GM19035 (cell line): Measurements from ENCODE around the gene KCNT2.
"Not testable (repeated sequence)": the region's sequence is repeated elsewhere in the genome, so short reads cannot be mapped to it uniquely, and the experiment has no call there.

Source experiments
- ATAC-seq: cut with Tn5 transposase; IDR thresholded peaks from one replicate; pipeline ENCODE4 v1.9.1; 2021; ENCODE audit not compliant: unreplicated experiment

The KCNT2 gene

DNA sequence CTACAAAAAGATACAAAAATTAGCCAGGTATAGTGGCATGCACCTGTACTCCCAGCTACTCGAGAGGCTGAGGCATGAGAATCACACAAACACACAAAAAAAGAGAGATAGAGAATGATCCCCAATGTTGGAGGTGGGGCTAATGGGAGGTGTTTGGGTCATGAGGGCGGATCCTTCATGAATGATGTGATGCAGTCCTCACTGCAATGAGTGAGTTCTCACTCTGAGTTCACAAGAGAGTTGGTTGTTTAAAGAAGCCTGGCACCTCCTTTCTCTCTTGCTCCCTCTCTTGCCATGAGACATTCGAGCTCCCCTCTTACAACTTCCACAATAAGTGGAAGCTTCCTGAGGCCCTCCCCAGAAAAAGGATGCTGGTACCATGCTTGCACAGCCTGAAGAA is 17.3 kb downstream of the KCNT2 start:
- no peak for ATAC-seq

DNA sequence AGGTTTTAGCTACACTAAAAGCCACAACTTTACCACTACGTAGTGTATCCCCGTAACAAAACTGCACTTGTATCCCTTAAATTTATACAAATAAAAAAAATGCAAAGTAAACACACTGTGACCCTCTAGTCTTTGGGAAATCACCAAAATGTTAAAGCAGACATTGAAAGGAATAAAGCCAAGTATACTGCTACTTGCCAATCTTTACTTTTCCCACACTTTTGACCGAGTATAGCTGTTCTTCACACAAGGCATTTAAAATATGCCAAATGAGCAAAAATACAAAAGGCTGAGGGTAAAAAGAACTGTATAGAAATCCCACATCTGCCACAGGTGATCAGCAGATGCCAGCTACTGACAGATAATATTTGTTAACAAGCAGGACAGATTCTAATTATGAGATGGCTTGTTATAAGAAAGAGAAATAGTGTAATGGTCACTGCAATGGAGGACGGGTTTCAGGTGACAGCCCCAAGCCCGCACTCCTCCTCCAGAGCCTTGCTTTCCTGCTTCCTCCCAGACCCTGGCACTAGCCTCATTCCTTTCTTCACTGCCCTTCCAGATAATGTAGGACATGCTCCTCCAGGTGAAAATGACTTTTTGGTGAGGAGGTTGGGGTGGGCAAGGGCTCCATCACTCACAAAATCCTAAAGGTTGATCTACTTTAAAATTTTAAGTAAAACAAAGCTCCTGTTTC is 18.1 kb downstream of the KCNT2 start:
- no peak for ATAC-seq

DNA sequence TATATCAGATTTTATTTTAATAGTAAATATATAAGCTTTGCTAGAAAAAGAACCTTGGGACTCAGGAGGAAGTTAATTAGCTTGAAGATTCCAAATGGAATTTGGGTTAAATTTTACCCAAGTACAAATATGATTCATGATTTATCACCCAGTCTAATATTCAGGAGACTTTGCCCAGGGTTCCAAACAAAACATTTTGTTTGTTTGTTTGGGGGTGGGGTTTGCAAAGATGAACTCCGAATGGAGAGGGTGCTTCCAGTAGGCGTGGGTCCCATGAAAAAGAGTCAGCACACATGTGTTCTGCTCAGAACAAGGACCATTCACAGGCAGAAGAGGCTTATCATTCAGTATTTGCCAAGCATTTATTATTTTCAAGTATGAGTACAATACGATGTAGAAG is 23.5 kb downstream of the KCNT2 start:
- ATAC-seq, result no peak

DNA sequence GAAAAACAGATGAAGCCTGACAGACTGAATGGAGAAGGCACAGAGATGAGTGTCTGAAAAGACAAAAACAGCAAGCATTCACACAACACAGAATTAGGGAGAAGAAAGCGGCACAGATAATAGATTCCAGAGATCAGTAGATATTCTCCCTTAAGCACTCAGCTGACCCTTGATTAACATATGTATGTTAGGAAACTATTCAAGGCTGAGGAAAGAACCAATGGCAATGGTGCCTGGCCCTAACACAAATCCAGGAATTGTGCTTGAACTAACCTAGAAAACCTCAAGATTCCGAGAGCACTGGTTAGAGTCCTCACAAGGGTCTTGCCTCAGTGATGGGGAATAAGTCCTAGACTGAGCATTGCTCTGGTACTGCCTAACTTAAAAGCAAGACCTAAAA is 30.9 kb downstream of the KCNT2 start:
- ATAC-seq, result no peak

DNA sequence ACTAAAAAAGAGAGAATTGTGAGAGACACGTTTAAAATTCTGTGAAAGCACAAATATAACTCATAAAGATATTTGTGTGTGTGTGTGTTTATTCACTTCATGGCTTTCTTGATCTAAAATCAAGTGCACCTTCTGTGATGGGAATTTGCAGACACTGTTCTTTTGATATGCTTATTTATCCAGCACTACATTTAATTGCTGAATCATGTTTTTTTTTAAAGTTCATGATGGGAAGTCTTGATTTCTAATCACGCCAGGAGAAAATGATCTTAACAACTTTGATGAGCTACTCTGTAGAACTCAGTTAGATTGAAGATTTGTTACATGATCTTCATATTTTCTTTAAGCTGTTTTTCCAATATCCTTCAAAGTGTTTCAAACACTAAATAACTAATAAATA is 35.0 kb downstream of the KCNT2 start:
- ATAC-seq, result no peak

DNA sequence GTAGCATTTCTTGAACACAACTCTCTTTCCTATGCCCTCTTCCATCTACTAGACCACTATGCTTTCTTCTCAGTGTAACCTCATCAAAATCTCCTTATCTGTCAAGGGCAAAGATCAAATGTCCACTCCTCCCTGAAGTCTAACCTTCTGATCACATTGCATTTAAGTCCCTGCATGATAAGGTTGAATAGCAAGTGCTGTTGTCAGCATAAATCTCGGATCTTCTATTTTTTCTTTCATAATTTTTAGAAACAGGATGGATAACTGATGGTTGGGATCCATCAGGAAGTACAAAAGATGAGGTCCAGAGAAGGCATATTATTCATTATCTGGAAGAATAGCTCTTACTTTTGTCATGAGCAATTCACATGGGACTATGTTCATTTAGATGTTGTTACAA is 41.0 kb downstream of the KCNT2 start:
- ATAC-seq, result no peak

DNA sequence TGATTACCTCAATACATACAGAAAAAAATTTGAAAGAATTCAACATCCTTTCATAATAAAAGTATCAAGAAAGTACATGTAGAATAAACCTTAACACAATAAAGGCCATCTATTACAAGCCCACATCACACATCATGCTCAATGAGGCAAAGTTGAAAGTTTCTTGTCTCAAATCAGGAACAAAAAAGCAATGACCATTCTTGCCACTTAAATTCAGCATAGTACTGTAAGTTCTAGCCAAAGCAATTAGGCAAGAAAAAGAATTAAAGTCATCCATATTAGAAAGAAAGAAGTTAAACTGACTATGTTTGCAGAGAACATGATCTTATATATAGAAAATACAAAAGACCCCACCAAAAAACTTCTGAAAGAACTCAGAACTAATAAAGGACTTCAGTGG is 44.5 kb downstream of the KCNT2 start:
- no peak for ATAC-seq

DNA sequence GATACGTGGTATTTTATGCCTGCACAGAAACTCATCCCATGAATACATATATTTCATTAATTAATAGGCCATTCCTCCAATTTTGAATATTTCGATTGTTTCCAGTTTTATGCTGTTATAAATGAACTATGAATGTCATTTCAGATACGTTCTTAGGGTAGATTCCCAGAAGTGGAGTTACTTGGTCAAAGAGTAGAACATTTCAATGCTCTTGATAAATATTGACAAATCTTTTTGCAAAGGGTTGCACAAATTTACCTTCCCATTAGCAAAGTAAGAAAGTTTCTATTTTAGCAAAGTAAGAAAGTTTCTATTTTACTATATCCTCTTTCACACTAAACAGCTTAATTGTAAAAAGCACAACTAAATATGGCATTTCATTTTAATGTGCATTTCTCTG is 48.9 kb downstream of the KCNT2 start:
- no peak for ATAC-seq

DNA sequence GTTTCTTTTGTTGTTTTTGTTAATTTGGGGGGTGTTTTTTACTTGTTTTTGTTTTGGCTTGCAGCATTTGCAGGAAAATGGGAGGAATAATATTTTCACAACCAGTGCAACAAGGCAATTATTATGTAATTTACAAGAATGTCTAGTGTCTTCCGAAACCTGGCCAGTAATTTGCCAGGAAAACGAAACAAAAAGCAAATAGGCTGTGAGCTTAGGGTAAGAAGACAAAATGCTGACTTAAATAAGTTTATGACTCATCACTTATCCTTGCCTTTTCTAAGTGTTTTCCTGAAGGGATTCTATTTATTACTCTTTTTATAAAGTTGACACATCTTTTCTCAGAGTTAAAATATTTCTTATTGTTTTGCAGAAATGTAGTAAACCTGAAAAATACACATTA is 49.8 kb downstream of the KCNT2 start:
- ATAC-seq, result peak; percentile 63

DNA sequence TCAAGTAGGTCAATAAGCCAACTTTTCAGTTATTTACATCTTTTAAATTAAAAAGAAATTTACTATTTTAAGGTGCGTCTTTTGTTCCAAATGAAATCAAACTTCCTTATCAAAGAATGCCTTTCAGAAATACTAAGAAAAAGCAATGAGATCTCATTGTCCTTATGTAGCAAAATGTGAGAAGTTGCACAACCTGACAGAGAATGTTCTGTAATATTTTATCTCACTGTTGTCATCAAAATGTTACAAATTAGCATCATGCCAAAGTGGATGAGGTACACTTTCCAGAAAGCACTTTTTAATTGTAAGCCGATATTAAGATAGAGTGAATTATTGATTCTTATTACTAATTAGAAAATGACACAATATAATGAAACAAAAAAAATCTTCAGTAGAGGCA is 50.4 kb downstream of the KCNT2 start:
- ATAC-seq, result no peak

DNA sequence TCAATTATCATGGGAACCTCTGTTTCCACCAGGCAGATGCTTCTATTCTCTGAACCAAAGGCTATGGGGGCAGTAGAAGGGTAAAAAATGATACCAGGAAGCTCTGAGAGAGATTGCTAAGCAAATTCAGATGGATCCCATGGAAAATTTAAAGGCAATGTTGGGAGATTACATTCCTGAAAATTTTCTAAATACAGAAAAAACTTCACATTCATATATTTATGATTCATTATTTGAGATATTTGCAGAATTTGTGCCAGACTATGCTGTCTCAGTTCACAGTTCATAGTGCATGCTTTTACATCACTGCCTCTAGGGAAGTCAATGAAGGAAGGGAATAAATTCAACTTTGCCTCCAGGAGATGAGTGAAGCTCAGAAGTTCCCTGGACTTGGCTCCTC is 57.5 kb downstream of the KCNT2 start:
- no peak for ATAC-seq

DNA sequence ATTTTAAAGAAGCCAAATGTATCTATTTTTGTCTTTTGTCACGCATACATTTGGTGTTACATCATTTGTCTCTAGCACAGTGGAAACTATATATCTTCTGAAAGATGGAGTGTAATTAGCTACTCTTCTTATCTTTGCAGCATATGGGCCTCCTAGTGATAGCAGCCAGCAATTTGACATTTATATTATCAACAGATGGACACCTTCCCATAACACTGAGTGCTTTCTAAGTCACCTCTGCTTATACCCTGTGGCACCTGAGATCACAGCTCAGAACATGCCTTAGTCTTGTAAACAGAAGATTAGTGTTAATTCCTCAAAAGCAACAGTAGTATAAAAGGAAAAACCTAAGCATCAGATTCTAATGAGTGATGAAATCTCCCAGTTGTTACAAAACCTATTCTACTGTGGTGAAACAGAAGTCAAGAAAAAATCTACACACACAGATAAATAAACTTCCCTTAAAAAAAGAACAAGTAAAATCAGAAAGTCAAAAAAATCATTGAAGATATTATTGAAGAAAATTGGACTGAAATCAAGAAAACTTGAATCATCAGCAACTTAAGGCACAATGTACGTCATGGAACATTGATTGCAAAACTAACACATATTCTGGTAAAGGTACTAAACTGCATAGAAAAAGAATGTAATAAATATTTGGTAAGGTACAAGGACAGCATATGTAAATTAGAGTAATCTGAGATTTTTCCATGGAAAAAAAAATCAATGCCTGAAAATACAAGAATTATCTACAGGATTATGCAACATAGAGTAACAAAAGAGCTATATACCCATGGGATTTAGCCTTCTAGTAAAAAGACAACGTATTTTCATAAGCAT is 61.7 kb downstream of the KCNT2 start:
- no peak for ATAC-seq

DNA sequence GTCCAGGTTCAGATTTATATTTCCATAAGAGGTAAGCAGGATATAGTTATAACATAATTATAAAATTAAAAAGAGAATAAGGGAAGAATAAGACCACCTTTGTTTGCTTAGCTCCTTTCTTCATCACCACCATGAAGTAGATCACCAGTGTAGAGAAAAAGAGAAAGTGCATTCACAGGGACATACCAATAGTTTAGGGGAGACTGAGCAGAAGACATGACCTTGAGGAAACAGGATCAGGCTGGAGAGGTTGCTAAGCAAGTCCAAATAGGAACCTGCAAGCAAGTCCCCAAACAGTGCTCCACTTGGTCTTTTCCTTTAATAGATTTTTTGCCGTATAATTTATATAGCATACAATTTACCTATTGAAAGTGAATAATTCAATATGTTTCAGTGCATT is 63.0 kb downstream of the KCNT2 start:
- no peak for ATAC-seq

DNA sequence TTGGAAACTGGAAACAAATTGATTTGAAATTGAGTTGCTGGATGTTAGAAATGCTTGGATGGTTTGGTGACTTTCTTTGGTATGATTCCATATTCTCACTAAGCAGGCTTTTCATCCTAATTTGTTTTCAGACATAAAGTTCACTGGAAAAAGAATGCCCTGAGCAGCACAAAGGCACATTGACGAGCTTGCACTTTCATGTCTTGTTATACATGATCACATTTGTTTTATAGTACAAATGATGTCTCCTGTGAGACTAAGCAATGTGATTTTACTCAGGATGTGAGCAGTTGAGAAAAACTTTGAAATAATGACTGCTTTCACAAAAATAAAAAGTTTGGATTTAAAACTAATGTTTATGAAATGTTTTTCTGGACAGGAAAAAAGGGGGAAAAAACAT is 63.6 kb downstream of the KCNT2 start:
- no peak for ATAC-seq

DNA sequence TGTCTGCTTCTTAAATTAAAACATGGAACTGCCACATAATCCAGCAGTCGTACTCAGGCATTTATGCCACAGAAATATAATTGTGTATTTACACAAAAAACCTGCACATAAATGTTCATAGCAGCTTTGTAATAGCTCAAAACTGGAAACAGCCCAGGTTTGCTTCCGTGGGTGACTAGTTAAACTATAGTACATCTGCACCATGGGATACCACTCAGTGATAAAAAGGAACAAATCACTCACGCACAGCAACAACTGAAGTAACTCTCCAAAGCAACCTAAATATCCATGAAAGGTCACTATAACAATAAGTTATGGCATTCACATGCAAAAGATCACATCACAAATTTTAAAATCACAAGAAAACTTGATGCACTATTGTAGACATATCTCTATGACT is 64.4 kb downstream of the KCNT2 start:
- no peak for ATAC-seq

DNA sequence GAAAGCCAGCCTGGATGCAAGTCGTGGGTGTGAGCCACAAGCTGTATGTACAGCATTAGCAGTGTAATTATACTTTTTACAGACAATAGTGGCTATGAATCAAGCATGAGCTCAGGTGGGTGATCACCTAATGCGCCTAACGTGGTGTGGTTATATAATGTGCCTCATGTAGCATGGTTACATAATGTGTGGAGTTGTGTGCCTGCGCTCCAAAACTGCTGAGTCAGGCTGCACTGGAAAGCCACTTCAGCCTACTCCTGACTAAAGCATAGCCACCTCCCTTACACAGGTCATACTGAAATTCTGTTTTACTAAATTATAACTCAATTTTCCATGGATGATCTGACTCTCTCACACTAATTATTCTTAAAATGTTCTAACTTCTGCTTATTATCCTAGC is 69.8 kb downstream of the KCNT2 start:
- ATAC-seq, result no peak

DNA sequence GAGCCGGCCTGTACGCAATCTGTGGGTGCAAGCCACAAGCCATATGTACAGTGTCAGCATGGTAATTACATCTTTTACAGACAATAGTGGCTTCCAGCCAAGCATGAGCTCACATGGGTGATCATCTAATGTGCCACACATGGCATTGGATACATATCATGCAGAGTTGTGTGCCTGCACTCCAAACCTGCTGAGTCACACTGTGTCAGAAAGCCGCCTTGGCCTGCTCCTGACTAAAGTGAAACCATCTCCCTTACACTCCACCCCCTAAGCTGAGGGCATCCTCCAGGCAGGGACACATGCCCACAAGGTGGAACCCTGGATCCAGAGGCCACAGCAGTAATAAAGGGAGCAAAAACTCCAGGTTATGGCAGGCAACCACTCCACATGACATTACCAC is 72.5 kb downstream of the KCNT2 start:
- no peak for ATAC-seq

DNA sequence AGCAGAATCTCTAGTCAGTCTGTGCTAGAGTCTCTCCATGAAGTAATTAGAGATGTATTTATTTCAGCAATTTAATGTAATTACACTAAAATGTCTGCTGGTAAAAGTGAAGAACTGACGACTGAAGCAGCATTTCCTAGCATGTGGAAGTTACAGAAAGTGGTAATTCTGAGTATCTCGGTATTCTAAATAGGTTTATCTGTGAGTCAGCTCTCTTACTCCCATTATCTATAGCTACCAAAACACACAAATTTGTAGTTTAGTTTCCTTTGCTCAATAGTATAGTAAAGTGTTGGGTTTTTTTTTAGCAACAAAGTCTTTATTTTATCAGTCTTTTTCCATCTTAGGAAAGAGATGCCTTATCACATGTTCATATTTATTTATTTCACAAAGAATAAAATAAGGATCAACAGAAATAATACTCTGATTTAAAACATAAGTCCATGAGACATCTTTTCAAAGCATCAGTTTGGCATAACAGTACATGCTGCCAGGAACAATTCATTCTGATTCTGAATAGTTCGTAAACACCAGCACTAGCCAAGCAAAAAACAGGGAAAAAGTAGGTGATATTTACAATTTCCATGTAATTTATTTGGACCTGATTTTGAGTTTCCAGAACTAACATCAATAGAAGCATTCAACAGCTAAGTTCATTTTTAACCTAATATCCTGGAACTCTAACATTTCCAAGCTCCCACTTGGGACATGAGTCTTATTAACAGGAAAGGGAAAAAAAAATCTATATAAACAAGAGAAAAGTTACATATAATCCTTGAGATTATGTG is 76.3 kb downstream of the KCNT2 start:
- ATAC-seq, result no peak

DNA sequence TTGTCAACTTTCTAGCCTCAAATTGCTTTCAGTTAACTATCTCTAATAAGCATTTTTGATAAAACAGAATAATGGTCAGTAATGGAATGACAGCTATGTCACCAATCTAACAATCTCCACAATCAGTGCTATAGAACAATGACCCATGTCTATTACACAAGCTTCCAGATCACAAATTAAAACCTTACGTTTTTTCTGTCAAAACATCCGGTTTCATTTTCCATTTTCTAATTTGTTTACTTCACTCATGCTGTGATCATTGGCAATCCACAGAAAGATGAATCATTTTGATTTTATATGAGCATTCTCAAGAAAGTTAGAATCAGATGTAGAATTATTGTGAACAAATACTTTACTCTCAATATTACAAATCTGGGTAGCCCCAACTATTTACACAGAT is 80.3 kb downstream of the KCNT2 start:
- no peak for ATAC-seq

DNA sequence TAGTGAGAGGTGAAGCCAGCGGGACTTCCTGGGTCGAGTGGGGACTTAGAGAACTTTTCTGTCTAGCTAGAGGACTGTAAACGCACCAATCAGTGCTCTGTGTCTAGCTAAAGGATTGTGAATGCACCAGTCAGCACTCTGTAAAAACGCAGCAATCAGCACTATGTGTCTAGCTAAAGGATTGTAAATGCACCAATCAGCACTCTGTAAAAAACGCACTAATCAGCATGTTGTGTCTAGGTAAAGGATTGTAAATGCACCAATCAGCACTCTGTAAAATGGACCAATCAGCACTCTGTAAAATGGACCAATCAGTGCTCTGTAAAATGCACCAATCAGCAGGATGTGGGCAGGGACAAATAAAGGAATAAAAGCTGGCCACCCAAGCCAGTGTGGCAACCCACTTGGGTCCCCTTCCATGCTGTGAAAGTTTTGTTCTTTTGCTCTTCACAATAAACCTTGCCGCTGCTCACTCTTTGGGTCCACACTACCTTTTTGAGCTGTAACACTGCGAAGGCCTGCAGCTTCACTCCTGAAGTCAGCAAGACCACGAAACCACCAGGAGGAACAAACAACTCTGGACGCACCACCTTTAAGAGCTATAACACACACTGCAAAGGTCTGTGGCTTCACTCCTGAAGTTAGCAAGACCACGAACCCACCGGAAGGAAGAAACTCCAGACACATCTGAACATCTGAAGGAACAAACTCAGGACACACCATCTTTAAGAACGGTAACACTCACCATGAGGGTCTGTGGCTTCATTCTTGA is 85.5 kb downstream of the KCNT2 start:
- ATAC-seq, result not testable (repeated sequence)

DNA sequence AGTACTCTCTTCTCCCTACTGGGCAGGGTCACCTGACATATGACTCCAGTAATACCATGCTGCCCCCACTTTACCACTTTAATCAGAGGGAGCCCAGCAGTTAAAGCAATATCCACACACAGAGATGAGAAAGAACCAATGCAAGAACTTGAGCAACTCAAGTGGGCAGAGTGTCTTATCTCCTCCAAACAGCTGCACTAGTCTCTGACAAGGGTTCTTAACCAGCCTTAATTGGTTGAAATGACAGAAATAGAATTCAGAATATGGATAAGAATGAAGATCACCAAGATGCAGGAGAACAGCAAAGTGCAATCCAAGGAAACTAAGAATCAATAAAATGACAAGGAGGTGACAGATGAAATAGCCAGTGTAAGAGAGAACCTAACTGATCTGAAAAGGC is 91.0 kb downstream of the KCNT2 start:
- ATAC-seq, result no peak
